ENCODE measurements around the gene RNF212B.

RNF212B gene

GRCh38 chr14:23286020-23286901 is 48.5 kb downstream of the RNF212B start, which contains the start of gene HOMEZ:
HOMEZ (minus strand) TSS chr14:23286132; CDS start chr14:23285952, 180 bp downstream.
- TF ChIP-seq CTCF (IDR thresholded peaks at IDR 0.05; ENCODE audit: low read depth, low read length), result no peak
- H3K4me3 ChIP-seq (ENCODE audit: low read depth, low read length), result peak within 1 kb of the TSS; percentile 93

GRCh38 chr14:23286902-23287479 is 49.3 kb downstream of the RNF212B start:
- H3K4me3 ChIP-seq (ENCODE audit: low read depth, low read length), result peak overlapping the region; percentile 93
- no peak for TF ChIP-seq CTCF (IDR thresholded peaks at IDR 0.05; ENCODE audit: low read depth, low read length)

- H3K4me3 ChIP-seq (ENCODE audit: low read depth, low read length), result no peak overlapping the region
- TF ChIP-seq CTCF (IDR thresholded peaks at IDR 0.05; ENCODE audit: low read depth, low read length), result peak; percentile 87
These were observed 57.2 kb downstream of the RNF212B start for GRCh38 chr14:23294734-23295561.

- H3K4me3 ChIP-seq (ENCODE audit: low read depth, low read length), result no peak overlapping the region
- no peak for TF ChIP-seq CTCF (IDR thresholded peaks at IDR 0.05; ENCODE audit: low read depth, low read length)
These were observed 58.5 kb downstream of the RNF212B start for GRCh38 chr14:23296012-23296777.

GRCh38 chr14:23297096-23297495 is 59.4 kb downstream of the RNF212B start:
- no peak for TF ChIP-seq CTCF (IDR thresholded peaks at IDR 0.05; ENCODE audit: low read depth, low read length)
- no peak overlapping the region for H3K4me3 ChIP-seq (ENCODE audit: low read depth, low read length)

- TF ChIP-seq CTCF (IDR thresholded peaks at IDR 0.05; ENCODE audit: low read depth, low read length), result no peak
- no peak overlapping the region for H3K4me3 ChIP-seq (ENCODE audit: low read depth, low read length)
These were observed 60.0 kb downstream of the RNF212B start for GRCh38 chr14:23297611-23298277.
